IPS-11a (cell line): ENCODE results near the gene CHL1.
A peak's percentile ranks its signal among the peaks of the same experiment; 100 is the strongest.

Experiments
- H3K4me3 ChIP-seq: one replicate; pipeline ENCODE4 v1.5.1; 2013; ENCODE audit warnings: low read depth, low read length, control low read depth

The CHL1 gene

DNA sequence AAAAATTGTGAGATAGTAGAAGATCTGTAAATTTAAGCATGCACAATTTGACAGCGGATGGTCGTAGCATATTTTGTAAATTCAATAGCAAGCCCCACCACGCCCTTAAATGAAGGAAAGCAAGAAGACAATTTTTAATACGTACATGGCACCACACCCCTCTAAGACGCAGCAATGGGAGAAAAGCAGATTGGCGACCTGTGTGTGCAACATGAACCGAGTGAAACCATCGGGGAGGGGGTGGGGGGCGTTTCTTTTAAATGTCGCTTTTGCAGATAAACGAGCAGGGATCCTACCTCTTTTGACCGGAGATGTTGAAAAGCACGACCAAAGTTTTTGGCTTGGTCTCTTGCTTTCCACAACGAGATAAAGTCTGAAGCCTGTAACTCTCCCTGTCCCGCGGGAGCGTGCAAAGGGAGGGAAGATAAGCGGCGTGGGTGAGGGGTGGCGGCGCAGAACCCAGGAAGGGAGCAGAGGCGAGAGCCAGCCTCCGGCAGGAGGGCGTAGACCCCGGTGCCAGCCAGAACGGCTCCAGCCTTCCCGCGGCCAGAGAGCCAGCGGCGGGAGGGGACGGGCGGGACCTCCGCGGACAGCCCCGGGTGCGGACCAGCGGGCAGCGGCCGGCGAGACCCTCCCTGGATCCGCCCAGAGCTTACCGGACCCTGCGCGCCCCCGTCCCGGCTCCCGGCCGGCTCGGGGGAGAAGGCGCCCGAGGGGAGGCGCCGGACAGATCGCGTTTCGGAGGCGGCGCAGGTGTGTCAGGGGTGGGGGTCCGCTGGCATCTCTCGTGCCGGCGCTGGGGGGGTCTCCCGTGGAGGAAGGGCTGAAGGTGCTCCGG is at the start of gene CHL1:
Gene CHL1, plus strand, starts transcription at position 453 of the 838 bp plus-strand sequence. CDS start 123,014 bp downstream, outside the sequence.
- H3K4me3 ChIP-seq: peak within 1 kb of the TSS; percentile 49

GRCh38 chr3:151614-152189 is 44.9 kb upstream of the CHL1 start:
- H3K4me3 ChIP-seq: no peak overlapping the region

GRCh38 chr3:159974-160373 is 36.6 kb upstream of the CHL1 start:
- no peak overlapping the region for H3K4me3 ChIP-seq

- H3K4me3 ChIP-seq: no peak overlapping the region
These were observed 30.5 kb upstream of the CHL1 start for GRCh38 chr3:166071-166470.

- no peak overlapping the region for H3K4me3 ChIP-seq
These were observed 29.8 kb upstream of the CHL1 start for GRCh38 chr3:166799-167198.

DNA sequence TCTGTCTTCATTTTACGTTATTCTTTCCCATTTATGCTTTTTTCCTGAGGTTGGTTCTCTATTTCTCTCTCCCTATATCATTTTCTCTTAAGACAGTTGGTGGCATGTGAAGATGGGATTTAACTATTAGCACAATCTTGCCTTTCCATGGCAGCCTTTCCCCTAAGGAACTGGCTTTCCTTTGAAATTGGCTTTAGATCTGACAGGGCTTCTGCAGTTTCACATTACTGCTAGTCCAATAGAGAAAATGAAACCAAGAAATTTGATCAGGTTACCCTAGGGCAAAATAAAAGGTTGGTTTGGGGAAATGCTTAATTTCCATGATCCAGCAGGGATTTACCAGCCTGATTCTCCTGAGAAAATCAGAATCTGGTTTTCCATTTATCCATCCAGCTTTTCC is 22.7 kb upstream of the CHL1 start:
- H3K4me3 ChIP-seq: no peak overlapping the region

DNA sequence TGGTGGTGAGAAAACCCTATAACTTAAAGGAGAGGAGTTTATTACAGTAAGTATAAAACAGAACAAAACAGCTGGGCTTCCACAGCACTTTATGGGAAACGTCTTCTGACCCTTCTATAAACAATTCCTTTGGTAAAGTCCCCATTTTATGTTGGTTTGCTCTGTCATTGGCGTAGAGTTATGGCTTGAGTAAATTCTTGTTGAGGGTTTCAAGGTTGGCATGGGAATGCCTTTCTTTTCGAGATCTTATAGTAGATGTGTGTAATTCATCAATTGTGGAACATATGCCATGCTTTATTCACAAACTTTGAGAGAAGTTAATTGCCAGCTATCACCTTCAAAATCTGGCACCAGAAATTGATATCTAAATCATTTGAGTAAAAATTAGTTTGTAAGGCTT is 11.6 kb upstream of the CHL1 start:
- H3K4me3 ChIP-seq: no peak overlapping the region

DNA sequence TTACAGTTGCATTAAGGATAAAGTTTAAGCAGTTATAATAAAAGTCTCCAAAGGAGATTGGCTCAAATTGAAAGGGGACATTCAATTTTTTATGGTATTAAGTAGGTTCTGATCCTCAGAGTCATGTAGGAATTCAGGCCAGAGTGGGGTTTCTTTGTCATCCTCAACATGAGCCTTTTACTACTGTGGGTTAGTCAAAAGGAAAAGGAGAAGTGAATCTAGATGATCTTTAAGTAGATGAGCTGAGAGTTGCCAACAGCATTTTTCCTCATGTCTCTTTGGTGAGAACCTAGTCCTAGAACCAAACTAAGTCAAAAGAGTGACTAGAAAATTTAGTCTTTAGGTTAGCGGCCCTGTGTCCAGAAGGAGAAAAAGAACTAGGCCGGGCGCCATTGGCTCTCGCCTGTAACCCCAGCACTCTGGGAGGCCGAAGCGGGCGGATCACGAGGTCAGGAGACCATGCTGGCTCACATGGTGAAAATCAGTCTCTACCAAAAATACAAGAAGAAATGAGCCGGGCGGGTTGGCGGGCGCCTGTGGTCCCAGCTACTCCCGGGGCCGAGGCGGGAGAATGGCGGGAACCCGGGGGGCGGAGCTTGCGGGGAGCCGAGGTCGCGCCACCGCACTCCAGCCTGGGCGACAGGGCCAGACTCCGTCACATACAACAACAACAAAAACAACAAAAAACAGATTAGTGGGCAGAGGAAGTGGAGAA is 4.2 kb upstream of the CHL1 start:
- H3K4me3 ChIP-seq: no peak overlapping the region

GRCh38 chr3:194001-194400 is 2.6 kb upstream of the CHL1 start:
- H3K4me3 ChIP-seq: no peak overlapping the region

GRCh38 chr3:194421-194820 is 2.1 kb upstream of the CHL1 start:
- H3K4me3 ChIP-seq: no peak overlapping the region

DNA sequence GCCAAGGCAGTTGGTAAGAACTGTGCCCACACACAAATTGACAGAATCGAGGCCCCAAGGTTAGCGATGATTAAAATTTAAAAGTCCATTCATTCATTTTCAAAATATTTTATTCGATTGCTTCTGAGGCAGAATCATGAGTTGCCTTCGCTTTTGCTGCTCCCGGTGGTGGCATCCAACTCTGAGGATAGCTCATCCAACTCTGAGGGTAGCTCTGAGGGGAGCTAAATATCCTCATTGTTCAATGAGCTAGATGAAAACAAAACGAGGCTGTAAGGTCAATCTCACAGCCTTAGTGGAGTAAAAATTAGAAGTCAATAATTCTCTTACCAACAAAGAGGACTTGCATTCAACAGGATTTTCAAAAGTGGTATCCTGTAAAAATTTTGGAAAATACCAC is 897 bp upstream of the CHL1 start:
- no peak overlapping the region for H3K4me3 ChIP-seq

GRCh38 chr3:197149-197827 is 725 bp downstream of the CHL1 start:
- H3K4me3 ChIP-seq: peak overlapping the region; percentile 49

DNA sequence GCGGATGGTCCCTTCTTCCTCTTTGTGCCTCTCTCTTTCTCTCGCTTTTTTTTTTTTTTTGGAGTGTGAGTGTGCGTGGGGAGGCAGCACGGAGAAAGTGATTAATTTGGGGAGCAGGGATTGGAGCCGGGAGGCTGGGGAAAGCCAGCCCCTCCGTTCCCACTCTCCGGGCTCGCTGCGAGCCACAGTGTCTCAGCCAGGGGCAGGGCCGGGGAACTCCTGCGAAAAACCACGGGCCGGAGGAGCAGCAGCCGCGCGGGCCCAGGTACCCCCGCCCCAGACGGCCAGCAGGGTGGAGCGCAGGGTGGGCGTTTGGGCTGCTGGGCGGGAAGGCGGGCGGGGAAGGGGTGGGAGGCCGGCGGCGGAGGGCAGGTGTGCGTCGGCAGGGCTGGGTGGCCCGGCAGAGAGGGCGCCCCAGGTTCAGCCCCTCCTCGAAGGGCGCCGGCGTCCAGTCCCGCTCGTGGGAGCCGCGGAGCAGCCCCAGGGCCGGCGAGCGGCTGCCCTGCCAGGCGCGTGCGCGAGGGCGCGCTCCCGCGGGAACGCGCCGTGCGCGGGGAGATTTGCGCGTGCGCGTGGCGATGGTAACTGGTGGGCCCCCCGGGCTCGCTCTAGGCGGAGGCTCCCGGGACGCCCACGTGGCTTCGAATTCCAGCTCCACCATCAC is 1.4 kb downstream of the CHL1 start:
- H3K4me3 ChIP-seq: peak overlapping the region; percentile 49

DNA sequence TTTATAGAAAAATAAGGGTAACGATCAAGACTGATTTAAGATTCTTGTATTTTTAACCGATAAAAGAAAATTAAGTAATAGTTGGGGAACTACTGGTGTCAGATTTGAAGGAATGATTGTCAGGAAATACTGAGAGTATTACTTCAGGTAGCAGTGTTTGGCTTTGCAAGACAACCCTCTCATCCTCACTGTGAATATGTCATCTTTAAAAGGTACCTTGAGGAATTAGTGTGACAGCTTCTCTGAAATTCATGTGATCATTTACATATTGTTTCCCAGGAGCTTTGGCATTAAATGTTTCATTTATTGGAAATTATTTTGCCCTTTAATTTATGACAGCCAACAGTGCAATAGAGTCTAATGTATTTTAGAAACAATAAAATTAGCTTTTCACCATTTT is 3.3 kb downstream of the CHL1 start:
- no peak overlapping the region for H3K4me3 ChIP-seq

DNA sequence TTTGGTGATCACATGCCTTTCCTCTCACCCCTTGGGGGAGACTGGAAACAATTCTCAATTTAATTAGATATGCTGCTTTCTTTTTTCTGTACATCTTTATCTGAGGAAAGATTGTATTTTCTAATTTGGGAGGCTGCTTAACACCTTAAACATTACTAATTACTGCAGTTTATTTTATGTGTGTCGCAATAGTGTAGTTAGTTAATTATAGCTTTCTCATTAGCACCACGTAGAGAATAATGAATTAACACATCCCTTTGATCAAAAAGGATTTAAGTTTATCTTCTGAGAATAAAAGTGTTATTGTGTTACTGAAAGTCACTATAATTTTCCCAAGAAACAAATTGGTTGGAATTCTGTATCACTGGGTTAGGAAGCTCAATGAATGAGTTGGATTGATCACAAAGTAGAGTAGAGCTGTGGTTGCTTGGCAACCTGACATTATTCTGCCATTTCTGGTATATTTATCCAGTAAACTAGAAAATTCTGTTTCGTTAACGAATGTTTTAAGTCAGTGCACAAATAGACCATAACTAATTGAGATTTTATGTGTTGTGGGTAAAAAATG is 4.3 kb downstream of the CHL1 start:
- H3K4me3 ChIP-seq: no peak overlapping the region

- H3K4me3 ChIP-seq: no peak overlapping the region
These were observed 7.5 kb downstream of the CHL1 start for GRCh38 chr3:204102-204501.

DNA sequence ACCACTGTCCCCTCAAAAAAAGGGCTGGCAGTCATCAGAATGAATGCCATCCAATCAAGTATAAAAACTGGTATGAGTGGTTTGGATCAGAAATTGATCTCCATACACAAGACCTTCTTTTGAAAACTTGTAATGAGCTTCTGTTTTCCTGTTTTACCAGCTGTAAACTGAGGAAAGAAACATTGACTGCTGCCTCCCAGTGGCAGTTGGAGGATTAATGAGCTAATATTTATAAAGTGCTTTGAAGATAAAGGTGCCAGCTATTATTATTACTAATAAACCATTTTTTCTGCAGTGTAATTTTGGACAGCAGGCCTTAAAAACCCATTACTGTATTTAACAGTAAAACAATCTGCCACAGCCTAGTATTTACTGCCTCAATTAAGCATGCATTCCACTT is 11.4 kb downstream of the CHL1 start:
- H3K4me3 ChIP-seq: no peak overlapping the region

GRCh38 chr3:210669-211068 is 14.1 kb downstream of the CHL1 start:
- no peak overlapping the region for H3K4me3 ChIP-seq

GRCh38 chr3:212432-212831 is 15.9 kb downstream of the CHL1 start:
- no peak overlapping the region for H3K4me3 ChIP-seq

DNA sequence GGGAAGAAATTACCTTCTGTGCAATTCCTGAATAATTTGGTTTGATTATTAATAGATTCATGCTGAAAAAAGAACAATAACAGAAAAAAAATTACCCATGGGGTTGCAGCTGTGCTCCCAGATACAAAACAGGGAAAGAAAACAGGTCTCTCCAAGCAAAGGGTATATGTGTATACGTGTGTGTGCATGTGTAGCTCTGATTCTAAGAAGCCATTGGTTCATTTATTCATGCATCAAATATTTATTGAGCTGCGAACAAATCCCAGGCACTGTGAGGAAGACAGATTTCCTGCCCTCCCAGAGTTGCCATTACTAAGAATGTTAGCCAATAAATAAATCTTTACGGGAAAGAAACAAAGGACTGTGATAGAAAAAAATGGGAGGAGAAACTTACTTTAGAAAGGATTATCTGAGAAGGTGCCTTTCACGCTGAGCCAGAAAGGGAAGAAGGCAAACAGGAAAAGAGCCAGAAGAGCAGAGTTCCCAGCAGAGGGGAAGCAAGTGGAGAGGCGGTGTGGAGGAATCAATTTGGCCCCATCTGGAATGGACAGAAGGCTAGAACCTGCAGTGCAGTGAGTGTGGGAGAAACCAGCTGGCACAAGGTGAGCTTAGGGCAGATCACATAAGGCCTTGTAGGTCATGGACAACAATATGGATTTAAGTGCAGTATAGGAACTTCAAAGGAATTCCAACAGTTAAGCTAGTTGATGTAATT is 20.7 kb downstream of the CHL1 start:
- H3K4me3 ChIP-seq: no peak overlapping the region
